ENCODE data around the gene KNCN. TPM values are rescaled to one million over a fixed set of nuclear protein-coding genes. Genes with fewer than 3 reads are reported as not detected.

Gene KNCN
- polyA plus RNA-seq, 3 donors: not detected

GRCh38 chr1:46515576-46515975, 35.9 kb downstream of the KNCN start:
- no peaks in the 10 kb centered on the region for H3K36me3 ChIP-seq (replicated peaks in 1 of 2; ENCODE audit: control insufficient read depth in 1 of 2, insufficient read depth in 2 of 2, low read length in 2 of 2)
- Mint-ChIP-seq H3K9me3 (no peaks in the 10 kb centered on the region), H3K27ac (no peak overlapping the region), H3K4me1 (no peaks in the 10 kb centered on the region), H3K4me3 (no peak overlapping the region), H3K27me3 (ENCODE audit: low read depth in 3 of 3) (peaks cover 23 to 48% (median 36%) of the 10 kb centered on the region in 3 donors), H3K36me3 (no peaks in the 10 kb centered on the region)
- H3K27ac ChIP-seq (ENCODE audit: low read depth in 1 of 2, low read length in 2 of 2): no peak overlapping the region
- no peak overlapping the region for H3K4me3 ChIP-seq (replicated peaks in 1 of 3; ENCODE audit: low read depth in 2 of 3, low read length in 3 of 3)
- no peak overlapping the region for H2AFZ ChIP-seq (ENCODE audit: insufficient read depth, low read depth, low read length, poor library complexity, severe bottlenecking)
- no peaks in the 10 kb centered on the region for H3K4me1 ChIP-seq (ENCODE audit: control insufficient read depth in 1 of 2, insufficient read depth in 2 of 2, low read length in 2 of 2)
- H3K79me2 ChIP-seq (ENCODE audit: insufficient read depth, low read length): no peaks in the 10 kb centered on the region
- peaks cover 4 to 28% of the 10 kb centered on the region in 2 donors for H3K27me3 ChIP-seq (ENCODE audit: control insufficient read depth in 2 of 2, insufficient read depth in 2 of 2, low read length in 2 of 2)
- intact Hi-C loops (cut with micrococcal nuclease): no loop called here
- TF ChIP-seq, protein P1, sequence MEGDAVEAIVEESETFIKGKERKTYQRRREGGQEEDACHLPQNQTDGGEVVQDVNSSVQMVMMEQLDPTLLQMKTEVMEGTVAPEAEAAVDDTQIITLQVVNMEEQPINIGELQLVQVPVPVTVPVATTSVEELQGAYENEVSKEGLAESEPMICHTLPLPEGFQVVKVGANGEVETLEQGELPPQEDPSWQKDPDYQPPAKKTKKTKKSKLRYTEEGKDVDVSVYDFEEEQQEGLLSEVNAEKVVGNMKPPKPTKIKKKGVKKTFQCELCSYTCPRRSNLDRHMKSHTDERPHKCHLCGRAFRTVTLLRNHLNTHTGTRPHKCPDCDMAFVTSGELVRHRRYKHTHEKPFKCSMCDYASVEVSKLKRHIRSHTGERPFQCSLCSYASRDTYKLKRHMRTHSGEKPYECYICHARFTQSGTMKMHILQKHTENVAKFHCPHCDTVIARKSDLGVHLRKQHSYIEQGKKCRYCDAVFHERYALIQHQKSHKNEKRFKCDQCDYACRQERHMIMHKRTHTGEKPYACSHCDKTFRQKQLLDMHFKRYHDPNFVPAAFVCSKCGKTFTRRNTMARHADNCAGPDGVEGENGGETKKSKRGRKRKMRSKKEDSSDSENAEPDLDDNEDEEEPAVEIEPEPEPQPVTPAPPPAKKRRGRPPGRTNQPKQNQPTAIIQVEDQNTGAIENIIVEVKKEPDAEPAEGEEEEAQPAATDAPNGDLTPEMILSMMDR (IDR thresholded peaks at IDR 0.05): no peak
- H3K4me2 ChIP-seq (replicated peaks; ENCODE audit: extremely low read depth, low read length, poor library complexity, severe bottlenecking): no peak overlapping the region
- WGBS (ENCODE audit: insufficient coverage): 92% methylated on average over 5 of the region's 6 CpGs
- H4K20me1 ChIP-seq (ENCODE audit: insufficient read depth, low read length): no peaks in the 10 kb centered on the region
- no peak overlapping the region for H3K9ac ChIP-seq (ENCODE audit: insufficient read depth, low read length, poor library complexity, severe bottlenecking)
- no peaks in the 10 kb centered on the region for H3K9me3 ChIP-seq (replicated peaks in 1 of 2; ENCODE audit: control insufficient read depth in 1 of 2, insufficient read depth in 1 of 2, low read length in 2 of 2)
- DNase-seq: no peak

DNA sequence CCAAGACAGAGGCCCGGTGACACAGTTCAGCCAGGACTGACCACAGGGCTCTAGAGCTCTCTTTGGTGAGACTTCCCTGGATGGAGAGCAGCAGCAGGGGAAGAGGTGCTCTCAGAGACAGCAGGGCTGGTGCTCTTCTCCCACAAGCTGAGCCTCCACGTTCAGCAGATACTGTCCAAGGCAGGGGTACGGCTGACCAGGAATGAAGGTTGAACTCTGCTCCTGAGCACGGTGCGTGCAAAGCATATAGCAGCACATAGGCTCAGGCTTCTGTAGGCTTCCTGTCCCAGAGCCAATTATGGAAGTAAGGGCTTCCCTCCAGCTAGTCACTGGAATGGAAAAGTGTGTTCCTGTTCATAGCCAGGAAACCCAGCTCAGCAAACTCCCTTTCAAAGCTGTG, 37.9 kb downstream of the KNCN start:
- H3K4me1 ChIP-seq (ENCODE audit: control insufficient read depth in 1 of 2, insufficient read depth in 2 of 2, low read length in 2 of 2): no peaks in the 10 kb centered on the region
- no peak overlapping the region for H3K4me3 Mint-ChIP-seq
- TF ChIP-seq, protein P1 (IDR thresholded peaks at IDR 0.05): no peak
- no peak overlapping the region for H2AFZ ChIP-seq (ENCODE audit: insufficient read depth, low read depth, low read length, poor library complexity, severe bottlenecking)
- H4K20me1 ChIP-seq (ENCODE audit: insufficient read depth, low read length): no peaks in the 10 kb centered on the region
- no peaks in the 10 kb centered on the region for H3K9me3 ChIP-seq (replicated peaks in 1 of 2; ENCODE audit: control insufficient read depth in 1 of 2, insufficient read depth in 1 of 2, low read length in 2 of 2)
- H3K4me2 ChIP-seq (replicated peaks; ENCODE audit: extremely low read depth, low read length, poor library complexity, severe bottlenecking): no peak overlapping the region
- no peak overlapping the region for H3K4me3 ChIP-seq (replicated peaks in 1 of 3; ENCODE audit: low read depth in 2 of 3, low read length in 3 of 3)
- no peaks in the 10 kb centered on the region for H3K79me2 ChIP-seq (ENCODE audit: insufficient read depth, low read length)
- H3K9me3 Mint-ChIP-seq: no peaks in the 10 kb centered on the region
- H3K36me3 ChIP-seq (replicated peaks in 1 of 2; ENCODE audit: control insufficient read depth in 1 of 2, insufficient read depth in 2 of 2, low read length in 2 of 2): no peaks in the 10 kb centered on the region
- H3K27me3 Mint-ChIP-seq (ENCODE audit: low read depth in 3 of 3): peaks cover 17 to 45% (median 32%) of the 10 kb centered on the region in 3 donors
- H3K27me3 ChIP-seq (ENCODE audit: control insufficient read depth in 2 of 2, insufficient read depth in 2 of 2, low read length in 2 of 2): peaks cover 4 to 28% of the 10 kb centered on the region in 2 donors
- no peak for DNase-seq
- H3K36me3 Mint-ChIP-seq: no peaks in the 10 kb centered on the region
- no peak overlapping the region for H3K9ac ChIP-seq (ENCODE audit: insufficient read depth, low read length, poor library complexity, severe bottlenecking)
- H3K27ac ChIP-seq (ENCODE audit: low read depth in 1 of 2, low read length in 2 of 2): no peak overlapping the region
- intact Hi-C loops (cut with micrococcal nuclease): no loop called here
- no peak overlapping the region for H3K27ac Mint-ChIP-seq
- H3K4me1 Mint-ChIP-seq: no peaks in the 10 kb centered on the region
- 74% methylated on average over 5 of the region's 5 CpGs for WGBS (ENCODE audit: insufficient coverage)
